ENCODE data around the gene USP31.

The USP31 gene

GRCh38 chr16:23055481-23055880 is 93.8 kb downstream of the USP31 start:
- Histone ChIP-seq H3K4me3 (ENCODE audit: control insufficient read depth in 1 of 7, extremely low read depth in 1 of 7, insufficient read depth in 4 of 7, low read depth in 2 of 7, low read length in 6 of 7) (no peak overlapping the region), H3K4me1 (ENCODE audit: control extremely low read depth in 1 of 4, control insufficient read depth in 4 of 4, insufficient read depth in 4 of 4, low read length in 3 of 4) (no peaks in the 10 kb centered on the region), H3K27ac (ENCODE audit: insufficient read depth in 1 of 2, low read depth in 1 of 2, low read length in 2 of 2, poor library complexity in 1 of 2, severe bottlenecking in 2 of 2) (no peak overlapping the region), H3K9me3 (ENCODE audit: control extremely low read depth in 1 of 5, control insufficient read depth in 4 of 5, insufficient read depth in 2 of 5, low read depth in 1 of 5, low read length in 4 of 5) (no peaks in the 10 kb centered on the region), H3K36me3 (ENCODE audit: control insufficient read depth in 4 of 4, insufficient read depth in 4 of 4, low read length in 3 of 4) (no peaks in the 10 kb centered on the region), H3K27me3 (replicated peaks in 2 of 5; ENCODE audit: control insufficient read depth in 4 of 5, insufficient read depth in 5 of 5, low read length in 4 of 5) (peaks cover 0 to 21% (median 14%) of the 10 kb centered on the region in 5 experiments)
- DNase-seq, result no peak
- POLR2A ChIA-PET, result no interaction called here
- CTCF ChIA-PET, result interaction anchor here (1.2 kb wide), 1 partner anchor 157 kb away, joined by 3 read pairs; no protein-coding TSS in a partner anchor
- 73% methylated on average over 1 of the region's 3 CpGs for WGBS (ENCODE audit: insufficient coverage)

GRCh38 chr16:23052908-23053580 is 96.2 kb downstream of the USP31 start:
- no peak overlapping the region for H3K27ac ChIP-seq (ENCODE audit: insufficient read depth in 1 of 2, low read depth in 1 of 2, low read length in 2 of 2, poor library complexity in 1 of 2, severe bottlenecking in 2 of 2)
- ChIA-PET POLR2A (no interaction called here), CTCF (no interaction called here)
- H3K9me3 ChIP-seq (ENCODE audit: control extremely low read depth in 1 of 5, control insufficient read depth in 4 of 5, insufficient read depth in 2 of 5, low read depth in 1 of 5, low read length in 4 of 5), result no peaks in the 10 kb centered on the region
- no peak overlapping the region for H3K4me3 ChIP-seq (ENCODE audit: control insufficient read depth in 1 of 7, extremely low read depth in 1 of 7, insufficient read depth in 4 of 7, low read depth in 2 of 7, low read length in 6 of 7)
- 93% methylated on average over 4 of the region's 4 CpGs for WGBS (ENCODE audit: insufficient coverage)
- H3K4me1 ChIP-seq (ENCODE audit: control extremely low read depth in 1 of 4, control insufficient read depth in 4 of 4, insufficient read depth in 4 of 4, low read length in 3 of 4), result no peaks in the 10 kb centered on the region
- DNase-seq, result no peak
- H3K36me3 ChIP-seq (ENCODE audit: control insufficient read depth in 4 of 4, insufficient read depth in 4 of 4, low read length in 3 of 4), result no peaks in the 10 kb centered on the region
- peaks cover 0 to 24% (median 9%) of the 10 kb centered on the region in 5 experiments for H3K27me3 ChIP-seq (replicated peaks in 2 of 5; ENCODE audit: control insufficient read depth in 4 of 5, insufficient read depth in 5 of 5, low read length in 4 of 5)

- ChIA-PET POLR2A (no interaction called here), CTCF (no interaction called here)
- Histone ChIP-seq H3K4me3 (ENCODE audit: control insufficient read depth in 1 of 7, extremely low read depth in 1 of 7, insufficient read depth in 4 of 7, low read depth in 2 of 7, low read length in 6 of 7) (no peak overlapping the region), H3K4me1 (ENCODE audit: control extremely low read depth in 1 of 4, control insufficient read depth in 4 of 4, insufficient read depth in 4 of 4, low read length in 3 of 4) (no peaks in the 10 kb centered on the region), H3K27me3 (replicated peaks in 2 of 5; ENCODE audit: control insufficient read depth in 4 of 5, insufficient read depth in 5 of 5, low read length in 4 of 5) (peaks cover 3 to 27% (median 9%) of the 10 kb centered on the region in 5 experiments), H3K36me3 (ENCODE audit: control insufficient read depth in 4 of 4, insufficient read depth in 4 of 4, low read length in 3 of 4) (no peaks in the 10 kb centered on the region), H3K27ac (ENCODE audit: insufficient read depth in 1 of 2, low read depth in 1 of 2, low read length in 2 of 2, poor library complexity in 1 of 2, severe bottlenecking in 2 of 2) (no peak overlapping the region), H3K9me3 (ENCODE audit: control extremely low read depth in 1 of 5, control insufficient read depth in 4 of 5, insufficient read depth in 2 of 5, low read depth in 1 of 5, low read length in 4 of 5) (no peaks in the 10 kb centered on the region)
- DNase-seq, result no peak
- 95% methylated on average over 12 of the region's 13 CpGs for WGBS (ENCODE audit: insufficient coverage)
Observed at GRCh38 chr16:23052221-23052620, 97.0 kb downstream of the USP31 start.

GRCh38 chr16:23051587-23051986 is 97.7 kb downstream of the USP31 start:
- POLR2A ChIA-PET, result no interaction called here
- no peak overlapping the region for H3K27ac ChIP-seq (ENCODE audit: insufficient read depth in 1 of 2, low read depth in 1 of 2, low read length in 2 of 2, poor library complexity in 1 of 2, severe bottlenecking in 2 of 2)
- no peaks in the 10 kb centered on the region for H3K4me1 ChIP-seq (ENCODE audit: control extremely low read depth in 1 of 4, control insufficient read depth in 4 of 4, insufficient read depth in 4 of 4, low read length in 3 of 4)
- H3K27me3 ChIP-seq (replicated peaks in 2 of 5; ENCODE audit: control insufficient read depth in 4 of 5, insufficient read depth in 5 of 5, low read length in 4 of 5), result peaks cover 3 to 24% (median 9%) of the 10 kb centered on the region in 5 experiments
- no peaks in the 10 kb centered on the region for H3K36me3 ChIP-seq (ENCODE audit: control insufficient read depth in 4 of 4, insufficient read depth in 4 of 4, low read length in 3 of 4)
- no peak overlapping the region for H3K4me3 ChIP-seq (ENCODE audit: control insufficient read depth in 1 of 7, extremely low read depth in 1 of 7, insufficient read depth in 4 of 7, low read depth in 2 of 7, low read length in 6 of 7)
- no peaks in the 10 kb centered on the region for H3K9me3 ChIP-seq (ENCODE audit: control extremely low read depth in 1 of 5, control insufficient read depth in 4 of 5, insufficient read depth in 2 of 5, low read depth in 1 of 5, low read length in 4 of 5)
- WGBS (ENCODE audit: insufficient coverage), result 87% methylated on average over 6 of the region's 8 CpGs
- DNase-seq, result no peak
- CTCF ChIA-PET, result no interaction called here

GRCh38 chr16:23048164-23048563 is 101.1 kb downstream of the USP31 start:
- peaks cover 0 to 3% (median 0%) of the 10 kb centered on the region in 5 experiments for H3K9me3 ChIP-seq (ENCODE audit: control extremely low read depth in 1 of 5, control insufficient read depth in 4 of 5, insufficient read depth in 2 of 5, low read depth in 1 of 5, low read length in 4 of 5)
- DNase-seq, result no peak
- no peaks in the 10 kb centered on the region for H3K4me1 ChIP-seq (ENCODE audit: control extremely low read depth in 1 of 4, control insufficient read depth in 4 of 4, insufficient read depth in 4 of 4, low read length in 3 of 4)
- no peak overlapping the region for H3K4me3 ChIP-seq (ENCODE audit: control insufficient read depth in 1 of 7, extremely low read depth in 1 of 7, insufficient read depth in 4 of 7, low read depth in 2 of 7, low read length in 6 of 7)
- no peaks in the 10 kb centered on the region for H3K36me3 ChIP-seq (ENCODE audit: control insufficient read depth in 4 of 4, insufficient read depth in 4 of 4, low read length in 3 of 4)
- peaks cover 2 to 24% (median 3%) of the 10 kb centered on the region in 5 experiments for H3K27me3 ChIP-seq (replicated peaks in 2 of 5; ENCODE audit: control insufficient read depth in 4 of 5, insufficient read depth in 5 of 5, low read length in 4 of 5)
- no peak overlapping the region for H3K27ac ChIP-seq (ENCODE audit: insufficient read depth in 1 of 2, low read depth in 1 of 2, low read length in 2 of 2, poor library complexity in 1 of 2, severe bottlenecking in 2 of 2)
- ChIA-PET POLR2A (no interaction called here), CTCF (no interaction called here)
- 85% methylated on average over 2 of the region's 5 CpGs for WGBS (ENCODE audit: insufficient coverage)

- POLR2A ChIA-PET, result no interaction called here
- Histone ChIP-seq H3K4me3 (ENCODE audit: control insufficient read depth in 1 of 7, extremely low read depth in 1 of 7, insufficient read depth in 4 of 7, low read depth in 2 of 7, low read length in 6 of 7) (no peak overlapping the region), H3K27ac (ENCODE audit: insufficient read depth in 1 of 2, low read depth in 1 of 2, low read length in 2 of 2, poor library complexity in 1 of 2, severe bottlenecking in 2 of 2) (no peak overlapping the region), H3K9me3 (ENCODE audit: control extremely low read depth in 1 of 5, control insufficient read depth in 4 of 5, insufficient read depth in 2 of 5, low read depth in 1 of 5, low read length in 4 of 5) (peaks cover 0 to 3% (median 0%) of the 10 kb centered on the region in 5 experiments), H3K27me3 (replicated peaks in 2 of 5; ENCODE audit: control insufficient read depth in 4 of 5, insufficient read depth in 5 of 5, low read length in 4 of 5) (peaks cover 0 to 4% (median 3%) of the 10 kb centered on the region in 5 experiments), H3K36me3 (ENCODE audit: control insufficient read depth in 4 of 4, insufficient read depth in 4 of 4, low read length in 3 of 4) (no peaks in the 10 kb centered on the region), H3K4me1 (ENCODE audit: control extremely low read depth in 1 of 4, control insufficient read depth in 4 of 4, insufficient read depth in 4 of 4, low read length in 3 of 4) (no peaks in the 10 kb centered on the region)
- DNase-seq, result no peak
- no CpG with 5 or more reads among the region's 1 CpG for WGBS (ENCODE audit: insufficient coverage)
- CTCF ChIA-PET, result no interaction called here
Observed at GRCh38 chr16:23045025-23045424, 104.2 kb downstream of the USP31 start.

- no peaks in the 10 kb centered on the region for H3K27me3 ChIP-seq (replicated peaks in 2 of 5; ENCODE audit: control insufficient read depth in 4 of 5, insufficient read depth in 5 of 5, low read length in 4 of 5)
- H3K4me1 ChIP-seq (ENCODE audit: control extremely low read depth in 1 of 4, control insufficient read depth in 4 of 4, insufficient read depth in 4 of 4, low read length in 3 of 4), result no peaks in the 10 kb centered on the region
- CTCF ChIA-PET, result no interaction called here
- H3K4me3 ChIP-seq (ENCODE audit: control insufficient read depth in 1 of 7, extremely low read depth in 1 of 7, insufficient read depth in 4 of 7, low read depth in 2 of 7, low read length in 6 of 7), result no peak overlapping the region
- DNase-seq, result no peak
- WGBS (ENCODE audit: insufficient coverage), result 100% methylated on average over 1 of the region's 4 CpGs
- no peak overlapping the region for H3K27ac ChIP-seq (ENCODE audit: insufficient read depth in 1 of 2, low read depth in 1 of 2, low read length in 2 of 2, poor library complexity in 1 of 2, severe bottlenecking in 2 of 2)
- POLR2A ChIA-PET, result no interaction called here
- H3K9me3 ChIP-seq (ENCODE audit: control extremely low read depth in 1 of 5, control insufficient read depth in 4 of 5, insufficient read depth in 2 of 5, low read depth in 1 of 5, low read length in 4 of 5), result peaks cover 0 to 3% (median 0%) of the 10 kb centered on the region in 5 experiments
- no peaks in the 10 kb centered on the region for H3K36me3 ChIP-seq (ENCODE audit: control insufficient read depth in 4 of 4, insufficient read depth in 4 of 4, low read length in 3 of 4)
Observed at GRCh38 chr16:23040246-23040645, 109.0 kb downstream of the USP31 start.

Measured in common myeloid progenitor, CD34-positive (primary cell).